ENCODE results near the gene DPEP3. TPM values are rescaled to one million over a fixed set of nuclear protein-coding genes. Genes with fewer than 3 reads are reported as not detected.
"Not testable (repeated sequence)": the region's sequence is repeated elsewhere in the genome, so short reads cannot be mapped to it uniquely, and the experiment has no call there.

DPEP3 gene
- total RNA-seq, 2 experiments from 2014 or later: 0.54 to 0.64 TPM

DNA sequence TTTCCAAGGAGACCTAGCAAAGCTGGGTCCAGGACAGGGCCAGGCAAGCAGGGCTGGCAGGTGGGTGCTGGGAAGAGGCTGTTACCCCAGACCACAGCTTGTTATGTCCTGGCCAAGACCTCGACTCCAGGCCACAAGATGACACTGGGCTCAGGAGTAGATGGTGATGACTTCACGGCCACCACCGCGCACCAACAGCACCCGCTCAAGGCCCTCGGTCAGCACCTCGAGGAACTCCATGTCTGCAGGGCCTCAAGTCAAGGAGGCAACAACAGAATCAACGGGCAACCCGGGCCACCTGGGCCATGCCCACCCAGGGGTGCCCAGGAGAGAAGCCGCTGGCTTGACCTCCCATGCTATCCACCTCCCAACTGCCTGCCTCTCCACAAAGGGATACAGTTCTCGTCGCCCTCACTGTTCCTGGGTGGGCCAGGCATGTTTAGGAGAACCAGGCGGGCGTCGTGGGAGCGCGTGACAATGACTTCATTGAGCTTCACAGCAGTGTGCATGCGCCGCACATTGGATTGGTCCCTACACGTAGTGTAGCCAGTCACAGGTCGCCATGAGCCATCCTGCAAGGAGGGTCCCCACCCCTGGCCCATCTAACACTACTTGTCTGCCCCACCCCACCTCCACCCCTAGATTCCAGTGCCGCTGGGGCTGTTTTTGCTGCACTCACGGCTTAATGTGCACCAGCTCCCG is 35.5 kb downstream of the DPEP3 start:
- H3K36me3 Mint-ChIP-seq: peaks cover 12% of the 10 kb centered on the region
- no peak overlapping the region for H3K27ac Mint-ChIP-seq
- no peaks in the 10 kb centered on the region for H3K9me3 Mint-ChIP-seq
- ATAC-seq (ENCODE audit: low read depth) (no peak), DNase-seq (no peak)
- no peak overlapping the region for H3K4me3 Mint-ChIP-seq
- POLR2A ChIA-PET: interaction anchor here (0.8 kb wide), 1 partner anchor 9 kb away, joined by 4 read pairs; no protein-coding TSS in a partner anchor
- no peaks in the 10 kb centered on the region for H3K27me3 Mint-ChIP-seq
- H3K4me1 Mint-ChIP-seq: peaks cover 21% of the 10 kb centered on the region

DNA sequence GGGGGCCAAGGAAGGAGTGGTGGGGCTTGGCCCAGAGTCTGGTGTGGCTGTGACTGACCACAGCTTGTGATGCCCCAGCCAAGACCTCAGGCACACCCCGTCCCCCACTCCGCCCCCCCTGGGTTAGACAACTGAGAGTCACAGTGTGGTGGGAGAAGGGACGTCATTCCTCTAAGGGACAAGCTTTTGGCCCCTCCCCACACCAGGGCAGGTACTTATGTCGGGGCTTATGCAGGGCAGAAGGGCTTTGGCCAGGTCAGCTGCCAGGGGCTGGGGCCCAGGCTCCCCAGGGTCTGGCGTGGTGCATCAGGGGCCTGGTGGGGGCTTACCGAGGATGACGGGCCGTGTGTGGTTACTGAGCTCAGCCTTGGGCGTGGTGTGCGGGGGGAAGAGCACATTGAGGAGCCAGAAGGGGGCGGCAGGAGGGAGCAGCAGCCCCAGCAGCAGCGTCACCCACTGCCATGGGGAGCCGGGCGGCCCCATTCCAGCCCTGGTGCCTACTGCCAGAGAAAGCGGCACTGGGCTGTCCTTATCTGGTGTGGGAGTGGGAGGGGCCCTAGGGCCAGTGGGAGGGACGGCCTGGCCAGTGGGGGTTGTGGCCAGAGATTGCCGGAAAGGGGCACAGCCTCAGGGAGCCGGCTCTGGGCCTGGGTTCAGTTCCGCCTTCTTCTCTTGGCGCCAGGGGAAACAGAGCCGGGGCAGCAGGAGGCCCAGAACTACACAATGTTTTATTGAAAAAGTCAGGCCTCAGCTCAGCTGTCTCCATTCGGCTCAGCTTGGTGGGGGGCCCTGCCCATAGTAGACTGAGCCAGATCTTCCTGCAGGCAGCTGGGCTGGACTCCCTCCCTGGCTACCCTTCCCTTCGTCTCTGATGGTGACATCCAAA is 36.4 kb downstream of the DPEP3 start, which contains the start of gene LCAT:
Gene LCAT (minus strand): TSS at position 502 of the 886 bp plus-strand sequence. CDS start 19 bp downstream, at position 483.
- H3K27ac Mint-ChIP-seq: peak within 1 kb of the TSS; percentile 12
- POLR2A ChIA-PET: no interaction called here
- no peak for ATAC-seq (ENCODE audit: low read depth)
- H3K4me3 Mint-ChIP-seq: no peak within 1 kb of the TSS
- peaks cover 19% of the 10 kb centered on the region for H3K36me3 Mint-ChIP-seq
- no peaks in the 10 kb centered on the region for H3K27me3 Mint-ChIP-seq
- peaks cover 27% of the 10 kb centered on the region for H3K4me1 Mint-ChIP-seq
- no peaks in the 10 kb centered on the region for H3K9me3 Mint-ChIP-seq
- no peak for DNase-seq

DNA sequence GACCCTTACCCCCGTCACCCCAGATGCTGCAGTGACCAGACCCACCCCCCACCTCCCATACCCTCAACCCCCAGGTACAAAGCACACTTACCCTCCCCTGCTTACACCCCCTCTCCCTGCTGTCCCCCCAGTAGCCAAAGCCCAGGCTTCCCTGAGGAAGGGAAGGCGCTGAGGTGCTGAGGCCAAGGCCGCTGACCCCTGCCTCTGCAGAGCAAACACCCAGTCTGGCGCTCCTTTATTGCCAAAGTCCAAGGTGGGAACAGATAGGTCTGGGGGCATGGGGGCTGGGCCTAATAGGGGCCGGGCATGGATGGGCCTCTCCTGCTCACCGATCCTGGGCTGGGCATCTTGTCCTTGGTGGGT is 37.1 kb downstream of the DPEP3 start:
- peaks cover 17% of the 10 kb centered on the region for H3K36me3 Mint-ChIP-seq
- no peak overlapping the region for H3K27ac Mint-ChIP-seq
- H3K9me3 Mint-ChIP-seq: no peaks in the 10 kb centered on the region
- H3K4me1 Mint-ChIP-seq: peaks cover 27% of the 10 kb centered on the region
- no peaks in the 10 kb centered on the region for H3K27me3 Mint-ChIP-seq
- no peak for DNase-seq
- ATAC-seq (ENCODE audit: low read depth): no peak
- no peak overlapping the region for H3K4me3 Mint-ChIP-seq
- POLR2A ChIA-PET: no interaction called here

DNA sequence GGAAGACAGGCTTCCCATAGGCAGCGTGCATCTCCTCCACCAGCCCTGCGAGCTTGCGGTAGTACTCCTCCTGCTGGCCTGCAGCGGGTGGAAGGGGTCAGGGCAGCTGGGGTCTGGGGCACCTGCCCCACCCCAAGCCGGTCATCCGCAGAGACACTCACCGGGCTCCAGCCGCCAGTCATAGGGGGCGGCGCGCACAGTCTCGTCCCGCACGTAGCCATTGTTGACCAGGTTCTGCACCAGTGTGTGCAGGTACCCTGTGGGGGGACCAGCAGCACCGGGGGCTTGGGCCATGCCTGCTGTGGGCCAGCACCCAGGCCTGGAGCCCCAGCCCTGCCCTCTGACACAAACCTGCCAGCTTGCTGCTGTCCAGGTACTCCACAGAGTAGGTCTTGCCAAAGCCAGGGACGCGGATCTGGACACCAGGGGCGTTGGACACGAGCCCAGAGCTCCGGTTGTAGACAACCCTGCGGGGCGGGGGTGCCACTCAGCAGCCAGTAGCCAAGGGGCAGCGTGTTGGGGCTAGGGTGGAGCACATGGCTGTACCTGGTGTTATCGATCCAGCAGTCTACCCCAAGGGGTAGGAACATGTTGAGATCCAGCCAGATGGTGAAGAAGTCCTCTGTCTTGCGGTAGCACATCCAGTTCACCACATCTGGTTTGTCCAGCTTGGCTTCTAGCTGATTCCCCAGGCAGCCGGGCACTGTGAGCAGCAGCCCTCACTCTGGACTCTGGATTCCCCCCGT is 37.6 kb downstream of the DPEP3 start:
- H3K27ac Mint-ChIP-seq: no peak overlapping the region
- POLR2A ChIA-PET: interaction anchor here (1.2 to 1.3 kb wide), 2 partner anchors 14 to 26 kb away, joined by 4 to 5 read pairs; partner anchors contain the start of gene SLC12A4
- peaks cover 14% of the 10 kb centered on the region for H3K36me3 Mint-ChIP-seq
- ATAC-seq (ENCODE audit: low read depth) (no peak), DNase-seq (no peak)
- H3K9me3 Mint-ChIP-seq: no peaks in the 10 kb centered on the region
- H3K27me3 Mint-ChIP-seq: no peaks in the 10 kb centered on the region
- H3K4me1 Mint-ChIP-seq: peaks cover 27% of the 10 kb centered on the region
- no peak overlapping the region for H3K4me3 Mint-ChIP-seq

DNA sequence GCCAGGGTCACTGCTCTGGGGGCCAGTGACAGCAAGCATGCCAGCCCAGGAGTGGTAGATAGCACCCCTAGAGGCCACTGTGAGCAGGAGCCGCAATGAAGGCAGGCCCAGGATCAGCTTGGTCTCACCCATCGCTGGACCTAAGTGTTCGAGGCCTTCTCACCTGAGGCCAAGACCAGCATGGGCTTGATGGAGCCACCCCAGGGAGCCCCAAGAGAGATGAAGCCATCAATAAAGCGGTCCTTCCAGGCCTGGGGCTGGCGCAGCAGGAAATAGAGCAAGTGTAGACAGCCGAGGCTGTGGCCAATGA is 38.1 kb downstream of the DPEP3 start:
- H3K4me1 Mint-ChIP-seq: peaks cover 30% of the 10 kb centered on the region
- no peaks in the 10 kb centered on the region for H3K27me3 Mint-ChIP-seq
- H3K9me3 Mint-ChIP-seq: no peaks in the 10 kb centered on the region
- peak; percentile 35 for ATAC-seq (ENCODE audit: low read depth)
- no peak overlapping the region for H3K4me3 Mint-ChIP-seq
- H3K27ac Mint-ChIP-seq: peak overlapping the region; percentile 51
- POLR2A ChIA-PET: interaction anchor here (1.2 to 1.3 kb wide), 2 partner anchors 14 to 27 kb away, joined by 4 to 5 read pairs; partner anchors contain the start of gene SLC12A4
- peaks cover 17% of the 10 kb centered on the region for H3K36me3 Mint-ChIP-seq
- DNase-seq: no peak

DNA sequence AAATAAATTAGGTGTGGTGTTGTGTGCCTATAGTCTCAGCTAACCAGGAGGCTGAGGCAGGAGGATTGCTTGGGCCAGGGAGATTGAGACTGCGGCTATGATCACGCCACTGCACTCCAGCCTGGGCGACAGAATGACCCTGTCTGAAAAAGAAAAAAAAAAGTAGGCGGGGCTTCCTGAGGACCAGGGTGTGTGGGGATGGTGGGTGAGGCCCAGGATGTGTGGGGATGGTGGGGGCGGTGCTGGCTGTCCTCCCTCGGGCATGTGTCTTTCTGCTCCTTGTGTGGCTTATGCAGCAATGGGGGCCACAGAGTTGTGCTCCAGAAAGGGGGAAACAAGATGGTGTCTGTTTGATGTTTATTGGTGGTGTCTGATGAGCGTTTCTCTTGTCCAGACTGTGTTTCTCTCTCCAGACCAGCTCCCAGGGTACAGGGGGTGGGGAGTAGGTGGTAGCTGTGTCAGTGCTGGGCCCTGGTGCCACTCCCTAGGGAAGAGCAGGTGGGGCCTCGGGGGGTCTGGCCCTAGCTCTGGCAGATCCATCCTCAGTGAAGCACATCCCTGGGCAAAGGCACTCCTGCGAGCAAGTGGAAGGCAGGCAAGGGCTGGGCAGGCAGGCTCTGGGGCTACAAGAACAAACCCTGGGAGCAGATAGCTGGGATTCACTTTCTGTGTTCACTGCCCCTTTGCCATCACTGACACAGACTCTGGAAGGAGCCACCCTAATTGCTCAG is 38.7 kb downstream of the DPEP3 start:
- no peaks in the 10 kb centered on the region for H3K9me3 Mint-ChIP-seq
- no peaks in the 10 kb centered on the region for H3K27me3 Mint-ChIP-seq
- H3K4me1 Mint-ChIP-seq: peaks cover 33% of the 10 kb centered on the region
- peak overlapping the region; percentile 3 for H3K4me3 Mint-ChIP-seq
- H3K27ac Mint-ChIP-seq: peak overlapping the region; percentile 61
- H3K36me3 Mint-ChIP-seq: peaks cover 17% of the 10 kb centered on the region
- POLR2A ChIA-PET: interaction anchor here (0.7 to 1.5 kb wide), 8 partner anchors 13 to 129 kb away, joined by 3 to 6 read pairs (median 4); partner anchors contain the start of genes PSKH1 and SLC12A4
- DNase-seq: no peak
- ATAC-seq (ENCODE audit: low read depth): no peak

DNA sequence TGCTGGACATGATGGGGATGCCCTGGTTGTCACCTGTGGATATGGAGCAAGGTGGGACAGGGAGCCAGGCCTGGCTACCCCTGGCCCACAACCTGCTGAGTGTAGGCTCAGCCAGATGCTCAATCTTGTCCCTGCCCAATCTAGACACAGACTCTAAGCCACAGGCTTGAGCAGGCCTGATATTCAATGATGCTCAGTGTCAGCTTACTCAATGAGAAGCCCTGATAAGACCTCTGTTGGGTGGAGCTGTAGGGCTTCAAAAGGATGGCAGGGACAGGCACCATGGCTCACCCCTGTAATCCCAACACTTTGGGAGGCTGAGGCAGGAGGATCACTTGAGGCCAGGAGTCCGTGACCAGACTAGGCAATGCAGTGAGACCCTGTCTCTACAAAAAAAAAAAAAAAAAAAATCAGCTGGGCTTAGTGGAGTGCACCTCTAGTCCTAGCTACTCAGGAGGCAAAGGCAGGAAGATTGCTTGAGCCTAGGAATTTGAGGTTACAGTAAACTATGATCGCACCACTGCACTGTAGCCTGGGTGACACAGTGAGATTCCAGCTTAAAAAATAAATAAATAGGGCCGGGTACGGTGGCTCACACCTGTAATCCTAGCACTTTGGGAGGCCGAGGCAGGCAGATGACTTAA is 39.7 kb downstream of the DPEP3 start:
- no peaks in the 10 kb centered on the region for H3K9me3 Mint-ChIP-seq
- peaks cover 18% of the 10 kb centered on the region for H3K36me3 Mint-ChIP-seq
- no peak for DNase-seq
- peak overlapping the region; percentile 75 for H3K27ac Mint-ChIP-seq
- H3K27me3 Mint-ChIP-seq: no peaks in the 10 kb centered on the region
- no peak for ATAC-seq (ENCODE audit: low read depth)
- peak overlapping the region; percentile 64 for H3K4me3 Mint-ChIP-seq
- H3K4me1 Mint-ChIP-seq: peaks cover 32% of the 10 kb centered on the region
- POLR2A ChIA-PET: interaction anchor here (0.7 to 1.6 kb wide), 13 partner anchors 9 to 145 kb away, joined by 3 to 8 read pairs (median 3); partner anchors contain the start of genes CTRL, DDX28, DUS2 and NFATC3

DNA sequence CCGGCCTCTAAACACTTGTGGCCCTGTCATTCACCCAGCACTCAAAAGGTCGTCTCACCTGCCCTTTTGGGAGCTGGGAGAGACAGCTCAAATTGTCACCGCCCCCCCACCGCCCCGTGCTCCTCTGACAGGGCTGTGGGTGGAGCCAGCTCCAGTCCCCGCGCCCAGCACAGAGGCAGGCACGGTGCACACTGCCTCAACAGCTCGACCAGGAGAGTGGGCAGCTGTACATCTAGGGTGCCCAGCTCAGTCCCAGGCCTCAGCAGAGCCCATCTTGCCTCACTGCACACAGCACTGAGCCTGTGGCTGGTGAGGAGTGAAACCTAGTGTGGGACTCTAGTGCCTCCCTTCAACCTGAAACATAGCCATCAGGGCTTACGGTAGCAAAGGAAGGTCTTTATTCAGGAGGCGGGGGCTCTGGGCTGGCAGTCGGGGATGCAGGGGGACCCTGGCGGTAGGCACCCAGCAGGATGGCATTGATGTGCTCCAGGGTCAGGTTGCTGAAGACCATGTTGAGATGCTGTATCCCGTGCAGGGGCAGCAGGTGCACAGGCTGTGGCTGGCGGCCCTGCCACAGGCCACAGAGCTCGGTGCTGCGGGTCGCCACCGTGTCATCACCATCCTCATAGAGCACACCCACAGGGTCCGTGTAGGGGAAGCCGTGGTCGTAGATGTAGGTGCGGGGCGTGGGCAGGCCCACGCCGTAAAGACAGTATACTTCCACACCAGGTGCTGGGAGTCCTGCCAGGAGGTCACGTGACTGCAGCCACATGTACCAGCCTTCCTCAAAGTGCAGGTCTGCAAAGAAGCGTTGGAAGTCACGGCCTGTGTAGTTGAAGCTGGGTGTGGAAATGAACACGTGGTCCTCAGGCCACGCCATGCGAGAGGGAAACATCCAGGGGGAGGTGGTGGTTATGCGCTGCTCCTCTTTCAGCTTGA is 40.5 kb downstream of the DPEP3 start:
- ATAC-seq (ENCODE audit: low read depth) (no peak), DNase-seq (peak; percentile 62)
- Mint-ChIP-seq H3K9me3 (no peaks in the 10 kb centered on the region), H3K4me1 (peaks cover 39% of the 10 kb centered on the region), H3K4me3 (peak overlapping the region; percentile 64), H3K27me3 (no peaks in the 10 kb centered on the region), H3K27ac (peak overlapping the region; percentile 75), H3K36me3 (peaks cover 26% of the 10 kb centered on the region)
- POLR2A ChIA-PET: interaction anchor here (0.7 to 1.6 kb wide), 11 partner anchors 8 to 402 kb away, joined by 3 to 8 read pairs (median 4); partner anchors contain the start of genes CTRL, DDX28, DUS2 and NFATC3

DNA sequence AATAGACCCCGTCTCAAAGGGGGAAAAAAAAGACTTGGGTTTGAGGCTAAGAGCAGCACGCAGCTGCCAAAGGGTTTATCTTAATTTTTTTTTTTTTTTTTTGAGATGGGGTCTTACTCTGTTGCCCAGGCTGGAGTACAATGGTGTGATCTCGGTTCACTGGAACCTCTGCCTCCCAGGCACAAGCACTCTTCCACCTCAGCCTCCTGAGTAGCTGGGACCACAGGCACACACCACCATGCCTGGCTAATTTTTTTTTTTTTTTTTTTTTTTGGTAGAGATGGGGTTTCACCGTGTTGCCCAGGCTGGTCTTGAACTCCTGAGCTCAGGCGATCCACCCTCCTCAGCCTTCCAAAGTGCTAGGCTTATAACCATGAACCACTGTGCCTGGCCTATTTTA is 42.6 kb downstream of the DPEP3 start:
- DNase-seq; H3K9me3 Mint-ChIP-seq; H3K27me3 Mint-ChIP-seq; ATAC-seq (ENCODE audit: low read depth): not testable (repeated sequence)
- Mint-ChIP-seq H3K4me1 (peaks cover 43% of the 10 kb centered on the region), H3K4me3 (peak overlapping the region; percentile 99), H3K27ac (peak overlapping the region; percentile 96), H3K36me3 (peaks cover 27% of the 10 kb centered on the region)
- POLR2A ChIA-PET: interaction anchor here (1.3 to 3.6 kb wide), 7 partner anchors 28 to 131 kb away, joined by 3 to 27 read pairs (median 8); partner anchors contain the start of genes SLC12A4 and TSNAXIP1

DNA sequence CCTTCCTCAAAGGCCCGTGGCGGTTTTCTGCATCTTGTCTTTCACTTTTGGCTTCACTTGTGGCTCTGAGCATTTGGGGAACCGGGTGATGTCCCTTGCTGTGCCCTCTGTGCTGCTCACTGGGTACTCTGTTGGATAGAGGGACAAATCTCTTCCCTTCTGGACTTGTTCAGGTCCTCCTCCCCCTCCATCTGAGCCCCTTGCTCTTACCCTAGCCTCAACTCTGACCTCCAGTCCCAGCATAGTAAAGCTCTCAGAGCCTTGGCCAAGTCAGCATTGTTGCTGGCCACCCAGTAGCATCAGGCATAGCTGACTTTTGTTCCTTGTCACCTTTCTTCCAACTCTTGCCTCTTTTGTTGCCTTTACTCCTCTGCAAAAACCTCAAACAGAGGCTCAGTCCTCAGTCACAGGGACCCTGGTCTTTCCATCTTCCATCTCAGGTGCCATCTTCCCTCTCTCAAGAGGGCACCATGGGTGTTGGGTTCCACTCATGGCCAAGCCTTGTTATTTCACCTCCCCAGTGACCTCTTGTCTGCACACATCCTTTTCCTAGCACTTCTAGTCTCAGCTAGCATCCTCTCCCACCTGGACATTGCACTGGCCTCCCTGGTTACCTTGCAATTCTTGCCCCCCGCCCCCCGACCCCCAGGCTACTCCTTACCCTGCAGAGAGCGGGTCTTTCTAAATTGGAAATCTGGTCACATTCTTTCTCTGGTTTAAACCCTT is 43.3 kb downstream of the DPEP3 start:
- POLR2A ChIA-PET: interaction anchor here (0.6 to 3.6 kb wide), 28 partner anchors 10 to 455 kb away, joined by 3 to 27 read pairs (median 7); partner anchors contain the start of genes ACD, ATP6V0D1, EDC4 and NFATC3
- Mint-ChIP-seq H3K27me3 (no peaks in the 10 kb centered on the region), H3K27ac (peak overlapping the region; percentile 96), H3K4me3 (peak overlapping the region; percentile 99), H3K36me3 (peaks cover 27% of the 10 kb centered on the region), H3K9me3 (no peaks in the 10 kb centered on the region), H3K4me1 (peaks cover 40% of the 10 kb centered on the region)
- peak; percentile 59 for ATAC-seq (ENCODE audit: low read depth)
- no peak for DNase-seq

Data from activated naive CD8-positive, alpha-beta T cell treated with anti-CD3 and anti-CD28 coated beads, Interleukin-2, amount 10 ng/mL, durations not matched to agents 7 days and 5 days (primary cell).